ENCODE results near the gene TMEM141.
"Not testable (repeated sequence)": the region's sequence is repeated elsewhere in the genome, so short reads cannot be mapped to it uniquely, and the experiment has no call there.

The TMEM141 gene

DNA sequence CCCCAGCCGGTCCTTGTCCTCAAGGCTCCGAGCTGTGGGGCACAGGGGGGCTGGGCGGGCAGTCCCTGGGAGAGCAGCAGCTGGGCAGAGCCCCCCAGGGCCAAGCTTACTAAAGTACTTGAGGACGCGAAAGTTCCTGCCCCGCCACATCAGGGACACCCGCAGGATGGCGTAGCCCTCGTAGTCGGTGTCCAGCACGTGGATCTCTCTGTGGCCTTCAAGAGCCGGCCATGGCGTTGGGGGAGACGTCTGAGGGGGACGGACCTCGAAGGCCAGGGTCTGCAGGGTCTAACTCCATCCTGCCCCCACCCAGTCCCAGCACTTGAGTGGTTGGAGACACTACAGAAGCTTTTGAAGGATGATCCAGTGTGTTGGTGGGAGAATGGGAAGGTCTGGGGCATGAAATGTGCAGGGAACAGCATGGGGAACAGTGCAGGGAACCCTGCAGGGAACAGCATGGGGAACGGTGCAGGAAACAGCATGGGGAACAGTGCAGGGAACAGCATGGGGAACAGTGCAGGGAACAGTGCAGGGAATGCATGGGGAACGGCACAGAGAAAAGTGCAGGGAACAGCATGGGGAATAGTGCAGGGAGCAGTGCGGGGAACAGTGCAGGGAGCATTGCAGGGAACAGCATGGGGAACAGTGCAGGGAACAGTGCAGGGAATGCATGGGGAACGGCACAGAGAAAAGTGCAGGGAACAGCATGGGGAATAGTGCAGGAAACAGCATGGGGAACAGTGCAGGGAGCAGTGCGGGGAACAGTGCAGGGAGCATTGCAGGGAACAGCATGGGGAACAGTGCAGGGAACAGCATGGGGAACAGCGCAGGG lies 35.6 kb upstream of the TMEM141 start:
- DNase-seq (ENCODE audit: low read depth, low spot score) = not testable (repeated sequence)

DNA sequence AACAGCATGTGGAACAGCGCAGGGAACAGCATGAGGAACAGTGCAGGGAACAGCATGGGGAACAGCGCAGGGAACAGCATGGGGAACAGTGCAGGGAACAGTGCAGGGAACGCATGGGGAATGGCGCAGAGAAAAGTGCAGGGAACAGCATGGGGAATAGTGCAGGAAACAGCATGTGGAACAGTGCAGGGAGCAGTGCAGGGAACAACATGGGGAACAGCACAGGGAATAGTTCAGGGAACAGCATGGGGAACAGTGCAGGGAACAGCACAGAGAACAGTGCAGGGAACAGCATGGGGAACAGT lies 35.1 kb upstream of the TMEM141 start:
- no peak for DNase-seq (ENCODE audit: low read depth, low spot score)

DNA sequence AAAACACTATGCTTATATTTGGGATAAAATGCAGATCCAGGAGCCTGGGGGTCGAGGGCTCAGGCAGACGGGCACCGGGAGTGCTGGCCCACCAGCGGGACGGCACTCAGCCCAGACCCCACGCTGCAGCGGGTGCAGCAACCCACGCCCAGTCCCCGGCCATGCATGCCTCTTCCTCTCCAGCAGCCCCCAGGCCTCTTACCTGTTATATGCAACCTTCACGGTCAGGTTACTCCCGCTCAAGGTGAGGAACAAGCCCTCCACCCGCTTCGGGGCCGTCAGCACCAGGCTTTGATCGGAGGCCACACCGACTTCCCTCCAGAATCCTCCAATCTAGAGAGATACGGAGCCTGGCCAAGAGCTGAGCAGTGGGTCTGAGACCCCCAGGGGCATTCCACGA lies 34.3 kb upstream of the TMEM141 start:
- no peak for DNase-seq (ENCODE audit: low read depth, low spot score)

DNA sequence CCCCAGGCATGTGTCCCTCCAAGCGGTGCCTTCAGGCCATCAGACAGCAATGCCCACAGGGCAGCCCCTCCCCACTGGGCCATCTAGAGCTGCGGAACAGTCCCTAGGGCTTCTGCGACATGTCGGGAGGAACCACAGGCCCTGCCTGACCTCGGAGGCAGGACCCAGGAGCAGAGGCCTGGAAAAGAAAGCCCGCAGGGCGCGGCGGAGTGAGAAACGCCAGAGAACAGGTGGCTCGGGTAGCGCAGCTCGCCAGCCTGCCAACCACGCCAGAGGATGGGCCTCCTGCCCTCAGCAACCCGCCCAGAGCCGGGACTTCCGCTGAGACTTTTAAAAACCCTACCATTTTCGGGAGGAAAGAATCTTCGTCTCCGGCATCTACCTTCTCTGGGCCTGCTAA lies 33.8 kb upstream of the TMEM141 start:
- no peak for DNase-seq (ENCODE audit: low read depth, low spot score)

DNA sequence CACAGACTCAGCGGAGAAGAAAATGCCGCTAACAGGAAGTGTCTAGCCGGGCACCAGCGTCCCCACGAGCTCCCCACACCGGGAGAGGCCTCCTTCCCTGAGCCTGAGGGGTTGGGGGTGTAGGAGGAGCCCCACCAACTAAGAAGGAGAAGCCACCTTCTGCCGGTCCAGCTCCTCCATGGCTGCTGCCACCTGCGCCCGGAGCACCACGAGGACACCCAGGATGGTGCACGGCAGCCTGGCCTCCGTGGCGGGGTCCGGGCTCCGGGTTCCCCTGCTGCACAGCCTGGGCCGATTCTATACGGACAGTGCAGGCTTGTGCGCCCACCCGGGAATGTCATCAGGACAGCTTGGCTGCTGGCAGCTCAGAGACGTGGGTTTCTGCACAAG lies 33.4 kb upstream of the TMEM141 start:
- no peak for DNase-seq (ENCODE audit: low read depth, low spot score)

DNA sequence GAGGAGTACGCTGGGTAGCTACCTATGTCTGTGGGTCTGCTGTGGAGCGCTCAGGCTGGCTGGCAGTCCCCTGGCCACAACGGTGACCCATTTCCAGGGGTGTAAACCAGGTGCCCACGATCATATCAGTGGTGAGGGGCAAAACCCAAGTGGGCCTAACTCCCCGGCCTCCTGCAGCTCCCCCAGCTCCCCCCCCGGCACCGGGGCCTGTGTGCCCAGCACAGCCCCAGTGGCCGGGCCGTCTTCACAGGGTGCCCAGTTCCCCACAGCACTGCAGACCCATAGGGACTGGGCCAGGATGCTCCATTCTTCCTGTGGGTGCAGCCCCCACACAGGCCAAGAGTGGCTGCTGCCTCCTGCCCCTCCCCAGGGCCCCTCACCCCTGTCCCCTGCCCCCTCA lies 32.1 kb upstream of the TMEM141 start:
- no peak for DNase-seq (ENCODE audit: low read depth, low spot score)

GRCh38 chr9:136759436-136760325 lies 31.5 kb upstream of the TMEM141 start:
- DNase-seq (ENCODE audit: low read depth, low spot score) = no peak

DNA sequence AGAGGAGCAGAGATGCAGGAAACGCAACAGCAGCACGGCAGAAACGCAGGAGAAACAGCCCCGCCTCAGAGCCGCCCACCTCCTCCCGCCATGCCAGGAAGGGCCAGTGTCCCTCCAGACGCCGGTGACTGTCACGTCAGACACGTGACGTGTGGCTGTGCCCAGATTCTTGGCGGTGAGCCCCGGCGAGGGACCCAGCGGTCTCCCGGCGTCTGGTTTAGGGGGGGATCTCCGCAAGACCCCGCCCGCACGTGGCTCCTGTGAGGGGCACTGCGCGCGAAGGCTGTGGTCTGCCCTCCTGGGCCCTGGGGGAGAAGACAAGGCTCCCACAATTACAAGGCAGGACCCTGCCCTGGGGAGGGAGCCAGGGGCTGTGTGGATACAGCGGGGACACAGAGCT lies 30.7 kb upstream of the TMEM141 start:
- no peak for DNase-seq (ENCODE audit: low read depth, low spot score)

GRCh38 chr9:136760834-136761544 lies 30.2 kb upstream of the TMEM141 start:
- DNase-seq (ENCODE audit: low read depth, low spot score) = not testable (repeated sequence)

GRCh38 chr9:136761545-136761981 lies 29.6 kb upstream of the TMEM141 start:
- no peak for DNase-seq (ENCODE audit: low read depth, low spot score)

- no peak for DNase-seq (ENCODE audit: low read depth, low spot score)
These were observed 28.9 kb upstream of the TMEM141 start for GRCh38 chr9:136762221-136762691.

GRCh38 chr9:136762915-136763648 lies 28.1 kb upstream of the TMEM141 start:
- no peak for DNase-seq (ENCODE audit: low read depth, low spot score)

DNA sequence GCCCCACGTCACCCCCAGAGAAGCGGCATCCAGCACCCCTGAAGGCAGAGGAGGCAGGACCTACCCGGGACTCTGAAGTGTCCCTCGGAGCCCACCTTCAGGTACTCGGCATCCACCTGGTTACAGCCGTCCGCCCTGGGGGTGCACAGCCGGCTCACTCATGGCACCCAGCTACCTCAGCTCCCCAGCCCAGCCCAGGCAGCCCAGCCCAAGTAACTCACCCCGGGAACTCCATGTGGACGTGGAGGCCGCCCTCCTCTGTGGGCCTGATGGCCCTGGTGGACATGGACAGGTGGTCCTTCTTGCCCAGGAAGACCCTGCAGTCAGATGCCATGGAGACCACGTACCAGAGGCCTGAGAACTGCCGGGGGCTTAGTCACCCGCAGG lies 27.5 kb upstream of the TMEM141 start:
- DNase-seq (ENCODE audit: low read depth, low spot score) = no peak

- no peak for DNase-seq (ENCODE audit: low read depth, low spot score)
These were observed 26.7 kb upstream of the TMEM141 start, which contains the start of gene LCN15 for GRCh38 chr9:136764301-136764891. TSS of gene LCN15 (minus strand) at chr9:136764518. CDS start at chr9:136764488, 30 bp downstream.

- DNase-seq (ENCODE audit: low read depth, low spot score) = no peak
These were observed 26.1 kb upstream of the TMEM141 start for GRCh38 chr9:136765041-136765440.

GRCh38 chr9:136765745-136766409 lies 25.3 kb upstream of the TMEM141 start:
- DNase-seq (ENCODE audit: low read depth, low spot score) = not testable (repeated sequence)

GRCh38 chr9:136766410-136767120 lies 24.6 kb upstream of the TMEM141 start:
- DNase-seq (ENCODE audit: low read depth, low spot score) = not testable (repeated sequence)

DNA sequence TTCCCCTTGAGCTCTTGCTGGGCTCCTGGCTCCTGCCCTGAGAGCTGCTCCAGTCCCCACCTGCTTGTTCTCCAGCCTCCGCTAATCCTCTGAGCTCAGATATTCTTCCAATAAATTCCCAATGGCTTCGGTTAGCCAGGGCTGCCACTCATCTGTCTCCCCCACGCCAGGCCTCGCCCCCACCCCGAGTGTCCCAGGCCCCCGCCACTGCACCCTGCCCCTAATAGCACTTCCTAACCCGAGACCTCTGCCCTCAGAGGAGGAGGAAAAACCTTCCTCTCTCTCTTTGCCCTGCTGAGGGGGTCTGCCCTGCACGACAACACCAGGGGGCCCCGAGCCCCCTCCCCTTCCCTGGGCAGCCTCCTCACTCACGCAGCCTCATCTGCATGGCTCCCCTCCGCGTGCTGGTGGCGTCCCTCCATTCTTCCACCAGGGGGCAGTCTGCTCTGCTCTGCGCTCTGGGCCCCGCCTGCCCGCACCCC lies 21.4 kb upstream of the TMEM141 start:
- no peak for DNase-seq (ENCODE audit: low read depth, low spot score)

DNA sequence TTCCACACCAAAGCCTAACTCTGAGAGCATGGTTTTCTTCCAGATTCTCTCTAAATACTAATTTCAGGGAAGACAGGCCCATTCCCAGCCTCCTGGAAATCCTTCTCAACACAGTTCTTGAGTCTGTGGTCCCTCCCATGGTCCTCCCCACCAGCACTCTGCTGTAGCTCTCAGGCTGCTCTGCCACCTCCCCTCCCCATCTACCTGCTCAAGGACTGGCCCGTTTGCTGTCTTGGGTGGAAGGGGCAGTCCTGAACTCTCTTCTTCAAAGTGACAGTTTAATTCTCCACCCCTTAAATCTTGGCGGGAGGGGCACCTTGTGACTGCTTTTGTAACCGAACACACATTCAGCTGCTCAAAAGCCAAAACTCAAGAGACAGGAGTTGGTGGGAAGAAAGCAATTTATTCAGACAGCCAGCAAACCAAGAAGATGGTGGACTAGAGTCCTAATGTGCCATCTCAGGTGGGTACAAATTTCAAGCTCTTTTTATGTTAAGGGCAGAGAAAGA lies 19.2 kb upstream of the TMEM141 start:
- DNase-seq (ENCODE audit: low read depth, low spot score) = no peak

Measured in brain pericyte (primary cell).